ENCODE measurements around the gene PARD3.

- TF ChIP-seq CTCF (IDR thresholded peaks at IDR 0.05) (no peak), POLR2A (IDR thresholded peaks at IDR 0.05) (no peak)
Observed at GRCh38 chr10:34290412-34291081, 524.5 kb downstream of the PARD3 start.
